Activated B cell treated with CpG ODN at 0.5 μM for 24 hours (primary cell): Measurements from ENCODE around the gene OR6B2. TPM values are rescaled to one million over a fixed set of nuclear protein-coding genes. Genes with fewer than 3 reads are reported as not detected.

Source experiments
- ATAC-seq: fragments of 200-7000 bp; cut with Tn5 transposase; one replicate; pipeline ENCODE4 v1.10.0; 2021; ENCODE audit warnings: low read depth, mild to moderate bottlenecking, moderate library complexity
- CTCF ChIA-PET: fragments of 350-600 bp; sonication (Branson Sonifier 250); formaldehyde crosslinking; loops from one replicate; lab custom pipeline; 2021; ENCODE audit warnings: antibody characterized with exemption; lab: Charles Lee
- POLR2A ChIA-PET: fragments of 350-600 bp; sonication (Branson Sonifier 250); formaldehyde crosslinking; loops from one replicate; lab custom pipeline; 2021; ENCODE audit warnings: antibody characterized with exemption; lab: Charles Lee
- DNase-seq: peaks from one replicate; pipeline ENCODE4 v3.0.0; 2022
- H3K27ac Mint-ChIP-seq: one replicate; pipeline ENCODE4 v1.8.0; 2020; ENCODE audit warnings: mixed read lengths
- H3K27me3 Mint-ChIP-seq: one replicate; pipeline ENCODE4 v1.8.0; 2021; ENCODE audit warnings: mixed read lengths
- H3K36me3 Mint-ChIP-seq: one replicate; pipeline ENCODE4 v1.8.0; 2021; ENCODE audit warnings: low read depth, mixed read lengths
- H3K4me1 Mint-ChIP-seq: one replicate; pipeline ENCODE4 v1.8.0; 2021; ENCODE audit warnings: mixed read lengths
- H3K4me3 Mint-ChIP-seq: one replicate; pipeline ENCODE4 v1.8.0; 2020; ENCODE audit warnings: mild to moderate bottlenecking, mixed read lengths
- H3K9me3 Mint-ChIP-seq: one replicate; pipeline ENCODE4 v1.8.0; 2020; ENCODE audit warnings: mixed read lengths
- intact Hi-C: fragments of 100-400 bp; cut with micrococcal nuclease; formaldehyde crosslinking; loops from one replicate; pipeline ENCODE4 v1.15.1; 2024
- total RNA-seq: library from RNA; stranded (reverse); gene quantifications from 2 replicates; pipeline ENCODE4 v1.2.3, GENCODE V29; 2022
- TF ChIP-seq, protein P1 (sequence below): fragments of 200-600 bp; IDR thresholded peaks from one replicate; pipeline ENCODE4 v1.8.0; 2022; ENCODE audit warnings: antibody characterized with exemption, mild to moderate bottlenecking

Gene OR6B2
- total RNA-seq, 1 donor from 2014 or later, result not detected

DNA sequence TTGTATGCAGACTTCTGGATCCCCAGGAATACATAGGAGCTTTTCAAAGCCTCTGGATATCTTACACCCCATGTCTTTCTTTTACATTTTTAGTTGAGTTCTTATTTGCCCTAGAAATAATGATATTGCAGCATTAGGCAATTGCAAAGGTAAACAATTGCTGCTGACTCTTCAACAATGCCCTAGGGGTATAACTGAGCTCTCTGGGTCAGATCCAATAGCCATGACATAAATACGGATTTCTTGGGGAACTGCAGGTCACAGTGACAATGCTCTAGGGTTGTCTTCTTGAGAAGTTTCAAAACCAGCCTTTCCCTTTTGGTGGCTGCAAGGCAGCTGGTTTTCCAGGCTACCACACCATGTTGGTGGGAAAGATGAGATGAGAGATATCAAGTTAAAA lies 39.6 kb upstream of the OR6B2 start:
- Mint-ChIP-seq H3K9me3 (peaks cover 5% of the 10 kb centered on the region), H3K27me3 (peaks cover 34% of the 10 kb centered on the region), H3K4me1 (no peaks in the 10 kb centered on the region), H3K36me3 (no peaks in the 10 kb centered on the region), H3K4me3 (no peak overlapping the region), H3K27ac (no peak overlapping the region)
- CTCF ChIA-PET, result no interaction called here
- POLR2A ChIA-PET, result no interaction called here
- TF ChIP-seq, protein P1, sequence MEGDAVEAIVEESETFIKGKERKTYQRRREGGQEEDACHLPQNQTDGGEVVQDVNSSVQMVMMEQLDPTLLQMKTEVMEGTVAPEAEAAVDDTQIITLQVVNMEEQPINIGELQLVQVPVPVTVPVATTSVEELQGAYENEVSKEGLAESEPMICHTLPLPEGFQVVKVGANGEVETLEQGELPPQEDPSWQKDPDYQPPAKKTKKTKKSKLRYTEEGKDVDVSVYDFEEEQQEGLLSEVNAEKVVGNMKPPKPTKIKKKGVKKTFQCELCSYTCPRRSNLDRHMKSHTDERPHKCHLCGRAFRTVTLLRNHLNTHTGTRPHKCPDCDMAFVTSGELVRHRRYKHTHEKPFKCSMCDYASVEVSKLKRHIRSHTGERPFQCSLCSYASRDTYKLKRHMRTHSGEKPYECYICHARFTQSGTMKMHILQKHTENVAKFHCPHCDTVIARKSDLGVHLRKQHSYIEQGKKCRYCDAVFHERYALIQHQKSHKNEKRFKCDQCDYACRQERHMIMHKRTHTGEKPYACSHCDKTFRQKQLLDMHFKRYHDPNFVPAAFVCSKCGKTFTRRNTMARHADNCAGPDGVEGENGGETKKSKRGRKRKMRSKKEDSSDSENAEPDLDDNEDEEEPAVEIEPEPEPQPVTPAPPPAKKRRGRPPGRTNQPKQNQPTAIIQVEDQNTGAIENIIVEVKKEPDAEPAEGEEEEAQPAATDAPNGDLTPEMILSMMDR, result no peak
- intact Hi-C loops, result no loop called here
- ATAC-seq, result no peak
- no peak for DNase-seq

GRCh38 chr2:240068193-240068592 lies 38.0 kb upstream of the OR6B2 start:
- H3K9me3 Mint-ChIP-seq, result peaks cover 5% of the 10 kb centered on the region
- no peaks in the 10 kb centered on the region for H3K36me3 Mint-ChIP-seq
- H3K27ac Mint-ChIP-seq, result no peak overlapping the region
- TF ChIP-seq, protein P1, result no peak
- intact Hi-C loops, result no loop called here
- no peak for DNase-seq
- no peak for ATAC-seq
- H3K27me3 Mint-ChIP-seq, result peaks cover 29% of the 10 kb centered on the region
- POLR2A ChIA-PET, result no interaction called here
- no peaks in the 10 kb centered on the region for H3K4me1 Mint-ChIP-seq
- no peak overlapping the region for H3K4me3 Mint-ChIP-seq
- CTCF ChIA-PET, result no interaction called here

GRCh38 chr2:240066489-240066888 lies 36.3 kb upstream of the OR6B2 start:
- TF ChIP-seq, protein P1, result no peak
- no peaks in the 10 kb centered on the region for H3K36me3 Mint-ChIP-seq
- peaks cover 5% of the 10 kb centered on the region for H3K9me3 Mint-ChIP-seq
- POLR2A ChIA-PET, result no interaction called here
- CTCF ChIA-PET, result interaction anchor here (1.3 kb wide), 1 partner anchor 77 kb away, joined by 3 read pairs; no protein-coding TSS in a partner anchor
- no peak for DNase-seq
- ATAC-seq, result no peak
- H3K27ac Mint-ChIP-seq, result no peak overlapping the region
- H3K4me3 Mint-ChIP-seq, result no peak overlapping the region
- no peaks in the 10 kb centered on the region for H3K4me1 Mint-ChIP-seq
- H3K27me3 Mint-ChIP-seq, result peaks cover 32% of the 10 kb centered on the region
- intact Hi-C loops, result no loop called here

DNA sequence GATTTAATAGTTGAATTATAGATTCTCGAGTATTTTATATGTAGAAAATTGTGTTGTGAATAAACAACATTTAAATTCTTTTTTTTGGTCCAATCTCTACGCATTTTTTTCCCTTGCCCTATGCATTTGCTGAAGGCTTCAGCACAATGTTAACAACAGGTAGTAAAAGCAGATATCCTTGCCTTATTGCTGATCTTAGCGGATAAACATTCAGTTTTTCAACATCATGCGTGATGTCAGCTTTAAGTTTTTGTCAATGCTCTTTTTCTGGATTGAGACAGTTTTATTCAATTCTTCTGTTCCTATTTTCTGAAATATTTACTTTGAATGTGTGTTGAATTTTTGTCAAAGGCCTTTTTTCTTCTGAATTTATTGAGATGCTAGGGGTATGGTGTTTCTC lies 34.7 kb upstream of the OR6B2 start:
- ATAC-seq (no peak), DNase-seq (no peak)
- peaks cover 31% of the 10 kb centered on the region for H3K27me3 Mint-ChIP-seq
- TF ChIP-seq, protein P1, result no peak
- H3K36me3 Mint-ChIP-seq, result no peaks in the 10 kb centered on the region
- H3K4me3 Mint-ChIP-seq, result no peak overlapping the region
- H3K9me3 Mint-ChIP-seq, result peaks cover 5% of the 10 kb centered on the region
- intact Hi-C loops, result no loop called here
- H3K27ac Mint-ChIP-seq, result no peak overlapping the region
- no peaks in the 10 kb centered on the region for H3K4me1 Mint-ChIP-seq
- ChIA-PET CTCF (no interaction called here), POLR2A (no interaction called here)

DNA sequence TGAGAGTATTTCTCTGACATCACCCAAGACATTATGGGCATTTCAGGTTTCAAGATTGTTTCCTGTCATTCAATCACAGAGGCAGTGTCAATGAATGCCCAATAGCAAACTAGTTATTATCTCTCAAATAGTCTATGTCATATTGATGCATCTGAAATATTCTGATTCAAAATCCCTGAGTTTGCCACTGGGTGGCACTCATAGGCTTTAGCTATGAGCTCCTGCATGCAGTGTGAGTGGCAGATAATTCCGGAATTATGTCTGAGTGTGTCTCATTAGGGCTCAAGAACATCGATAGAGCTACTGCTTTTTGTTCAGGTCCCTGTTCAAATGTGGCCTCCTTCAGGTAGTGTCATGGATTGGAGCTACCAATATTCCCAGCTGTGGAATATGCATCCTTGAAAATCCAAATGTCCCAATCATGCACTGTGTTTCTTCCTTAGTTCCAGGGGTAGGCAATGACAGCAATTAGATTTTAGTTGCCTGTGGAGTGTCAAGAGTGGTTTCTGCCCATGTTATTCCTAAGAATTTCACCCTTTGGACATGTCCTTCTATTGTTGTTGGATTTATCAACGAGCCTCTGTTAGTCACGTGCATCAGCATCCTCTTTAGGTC lies 30.9 kb upstream of the OR6B2 start:
- H3K4me3 Mint-ChIP-seq, result no peak overlapping the region
- intact Hi-C loops, result loop anchor here (1.0 kb wide), 2 partner anchors 83 to 377 kb away; no protein-coding TSS in a partner anchor
- ChIA-PET CTCF (interaction anchor here (1.0 to 4.7 kb wide), 3 partner anchors 9 to 81 kb away, joined by 3 to 106 read pairs (median 4); partner anchors contain the start of gene OTOS), POLR2A (no interaction called here)
- H3K4me1 Mint-ChIP-seq, result no peaks in the 10 kb centered on the region
- H3K27ac Mint-ChIP-seq, result no peak overlapping the region
- H3K27me3 Mint-ChIP-seq, result peaks cover 23% of the 10 kb centered on the region
- no peaks in the 10 kb centered on the region for H3K36me3 Mint-ChIP-seq
- TF ChIP-seq, protein P1, result no peak
- ATAC-seq (peak; percentile 65), DNase-seq (no peak)
- H3K9me3 Mint-ChIP-seq, result no peaks in the 10 kb centered on the region
